ENCODE data around the gene HS3ST6. TPM values are rescaled to one million over a fixed set of nuclear protein-coding genes. Genes with fewer than 3 reads are reported as not detected.

Gene HS3ST6
- total and polyA plus RNA-seq, 9 of the 15 experiments (the other 6 are each of a cell fraction or from before 2014, with no cell fraction given) = not detected

DNA sequence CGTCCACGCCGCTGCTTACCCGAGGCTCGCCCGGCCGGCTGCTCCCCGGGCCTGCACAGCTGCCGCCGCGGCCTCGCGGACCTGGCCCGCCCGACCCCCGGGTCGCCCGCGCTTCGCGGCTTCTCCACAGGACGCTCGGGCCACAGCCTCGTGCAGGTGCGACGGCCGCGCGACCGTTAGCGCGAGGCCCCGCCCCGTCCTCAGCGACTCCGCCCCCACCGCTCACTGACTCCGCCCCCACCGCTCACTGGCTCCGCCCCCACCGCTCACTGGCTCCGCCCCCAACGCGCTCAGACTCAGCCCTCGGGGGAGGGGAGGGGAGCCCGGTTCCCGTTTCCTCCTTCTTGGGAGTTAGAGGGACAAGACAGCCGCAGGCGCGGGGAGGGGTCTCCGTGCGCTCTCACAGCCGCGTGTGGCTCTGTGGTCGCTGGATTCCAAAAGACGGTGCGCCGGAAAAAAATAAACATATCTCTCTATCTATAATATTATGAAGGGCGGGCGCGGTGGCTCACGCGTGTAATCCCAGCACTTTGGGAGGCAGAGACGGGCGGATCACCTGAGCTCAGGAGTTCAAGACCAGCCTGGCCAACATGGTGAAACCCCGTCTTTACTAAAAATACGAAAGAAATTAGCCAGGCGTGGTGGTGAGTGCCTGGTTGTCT, 46.1 kb downstream of the HS3ST6 start, which contains the start of gene MEIOB (continued):
- TF ChIP-seq JUND (IDR thresholded peaks at IDR 0.05; ENCODE audit: borderline replicate concordance, low read depth, low read length) = 0 out of 2 replicates have a peak, but pooled peaks have one; percentile 8
- no peak for TF ChIP-seq JUND (tag; IDR thresholded peaks at IDR 0.05; ENCODE audit: borderline replicate concordance, low read depth, low read length)
- TF ChIP-seq GABPA (tag; conservative IDR thresholded peaks at IDR 0.05; ENCODE audit: low read depth) = 0 out of 2 replicates have a peak, but pooled peaks have one; percentile 0
- TF ChIP-seq, protein P1, sequence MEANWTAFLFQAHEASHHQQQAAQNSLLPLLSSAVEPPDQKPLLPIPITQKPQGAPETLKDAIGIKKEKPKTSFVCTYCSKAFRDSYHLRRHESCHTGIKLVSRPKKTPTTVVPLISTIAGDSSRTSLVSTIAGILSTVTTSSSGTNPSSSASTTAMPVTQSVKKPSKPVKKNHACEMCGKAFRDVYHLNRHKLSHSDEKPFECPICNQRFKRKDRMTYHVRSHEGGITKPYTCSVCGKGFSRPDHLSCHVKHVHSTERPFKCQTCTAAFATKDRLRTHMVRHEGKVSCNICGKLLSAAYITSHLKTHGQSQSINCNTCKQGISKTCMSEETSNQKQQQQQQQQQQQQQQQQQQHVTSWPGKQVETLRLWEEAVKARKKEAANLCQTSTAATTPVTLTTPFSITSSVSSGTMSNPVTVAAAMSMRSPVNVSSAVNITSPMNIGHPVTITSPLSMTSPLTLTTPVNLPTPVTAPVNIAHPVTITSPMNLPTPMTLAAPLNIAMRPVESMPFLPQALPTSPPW (CRISPR knock-in tag; IDR thresholded peaks at IDR 0.05) = peak; percentile 88
- no peak for TF ChIP-seq MAFK (IDR thresholded peaks at IDR 0.05; ENCODE audit: low read length)
- no peak for TF ChIP-seq ZFP30 (CRISPR knock-in tag; IDR thresholded peaks at IDR 0.05; ENCODE audit: borderline replicate concordance)
- no peak for TF ChIP-seq ZNF431 (CRISPR knock-in tag; IDR thresholded peaks at IDR 0.05)
- peak; percentile 73; the same call in 1 of the 2 replicates for TF ChIP-seq BCOR (IDR thresholded peaks at IDR 0.05)
- no peak for TF ChIP-seq HOXB6 (CRISPR knock-in tag; IDR thresholded peaks at IDR 0.05; ENCODE audit: borderline replicate concordance)
- no peak for TF ChIP-seq TRIM28 (IDR thresholded peaks at IDR 0.05)
- no peak for TF ChIP-seq MBD2 (IDR thresholded peaks at IDR 0.05; ENCODE audit: borderline replicate concordance, low read depth)
- no peak for TF ChIP-seq MTA1 (IDR thresholded peaks at IDR 0.05; ENCODE audit: borderline replicate concordance)
- TF ChIP-seq PRPF4 (IDR thresholded peaks at IDR 0.05; ENCODE audit: insufficient read depth, low read depth, low read length, poor library complexity, severe bottlenecking) = no peak
- TF ChIP-seq RFX1 (IDR thresholded peaks at IDR 0.05) = no peak
- no peak; the same call in 1 of the 2 replicates for TF ChIP-seq RAD51 (IDR thresholded peaks at IDR 0.05; ENCODE audit: borderline replicate concordance, low read depth)
- TF ChIP-seq PYGO2 (tag; IDR thresholded peaks at IDR 0.05) = no peak
- no peak for TF ChIP-seq BRF1 (IDR thresholded peaks at IDR 0.05; ENCODE audit: borderline replicate concordance, extremely low read depth, insufficient read length)
- no peak for TF ChIP-seq CBX1 (IDR thresholded peaks at IDR 0.05; ENCODE audit: low read depth)
- TF ChIP-seq POLR2B (IDR thresholded peaks at IDR 0.05; ENCODE audit: low read depth, partially characterized antibody) = peak; percentile 67
- TF ChIP-seq, protein P2, sequence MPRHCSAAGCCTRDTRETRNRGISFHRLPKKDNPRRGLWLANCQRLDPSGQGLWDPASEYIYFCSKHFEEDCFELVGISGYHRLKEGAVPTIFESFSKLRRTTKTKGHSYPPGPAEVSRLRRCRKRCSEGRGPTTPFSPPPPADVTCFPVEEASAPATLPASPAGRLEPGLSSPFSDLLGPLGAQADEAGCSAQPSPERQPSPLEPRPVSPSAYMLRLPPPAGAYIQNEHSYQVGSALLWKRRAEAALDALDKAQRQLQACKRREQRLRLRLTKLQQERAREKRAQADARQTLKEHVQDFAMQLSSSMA (CRISPR knock-in tag; IDR thresholded peaks at IDR 0.05) = no peak
- no peak for TF ChIP-seq KDM1A (IDR thresholded peaks at IDR 0.05)
- no peak for TF ChIP-seq ATF4 (CRISPR knock-in tag; IDR thresholded peaks at IDR 0.05)
- TF ChIP-seq TOE1 (IDR thresholded peaks at IDR 0.05; ENCODE audit: borderline replicate concordance) = peak; percentile 54; the same call in 1 of the 2 replicates
- no peak for TF ChIP-seq TOE1 (CRISPR knock-in tag; IDR thresholded peaks at IDR 0.05; ENCODE audit: borderline replicate concordance, low read depth)
- TF ChIP-seq, protein P3, sequence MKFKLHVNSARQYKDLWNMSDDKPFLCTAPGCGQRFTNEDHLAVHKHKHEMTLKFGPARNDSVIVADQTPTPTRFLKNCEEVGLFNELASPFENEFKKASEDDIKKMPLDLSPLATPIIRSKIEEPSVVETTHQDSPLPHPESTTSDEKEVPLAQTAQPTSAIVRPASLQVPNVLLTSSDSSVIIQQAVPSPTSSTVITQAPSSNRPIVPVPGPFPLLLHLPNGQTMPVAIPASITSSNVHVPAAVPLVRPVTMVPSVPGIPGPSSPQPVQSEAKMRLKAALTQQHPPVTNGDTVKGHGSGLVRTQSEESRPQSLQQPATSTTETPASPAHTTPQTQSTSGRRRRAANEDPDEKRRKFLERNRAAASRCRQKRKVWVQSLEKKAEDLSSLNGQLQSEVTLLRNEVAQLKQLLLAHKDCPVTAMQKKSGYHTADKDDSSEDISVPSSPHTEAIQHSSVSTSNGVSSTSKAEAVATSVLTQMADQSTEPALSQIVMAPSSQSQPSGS (CRISPR knock-in tag; IDR thresholded peaks at IDR 0.05) = no peak
- no peak for TF ChIP-seq CHD4 (IDR thresholded peaks at IDR 0.05; ENCODE audit: insufficient read depth, insufficient replicate concordance, low read depth, low read length, poor library complexity, severe bottlenecking)
